Activated T-cell treated with anti-CD3 and anti-CD28 coated beads, Interleukin-2, amount 50 U/mL, for 1 hour (primary cell): ENCODE measurements around the gene ISCA1.
"Not testable (repeated sequence)": the region's sequence is repeated elsewhere in the genome, so short reads cannot be mapped to it uniquely, and the experiment has no call there.

ENCODE experiments used
- DNase-seq: peaks from one replicate; pipeline ENCODE4 v3.0.0-alpha.2; 2020

The ISCA1 gene

DNA sequence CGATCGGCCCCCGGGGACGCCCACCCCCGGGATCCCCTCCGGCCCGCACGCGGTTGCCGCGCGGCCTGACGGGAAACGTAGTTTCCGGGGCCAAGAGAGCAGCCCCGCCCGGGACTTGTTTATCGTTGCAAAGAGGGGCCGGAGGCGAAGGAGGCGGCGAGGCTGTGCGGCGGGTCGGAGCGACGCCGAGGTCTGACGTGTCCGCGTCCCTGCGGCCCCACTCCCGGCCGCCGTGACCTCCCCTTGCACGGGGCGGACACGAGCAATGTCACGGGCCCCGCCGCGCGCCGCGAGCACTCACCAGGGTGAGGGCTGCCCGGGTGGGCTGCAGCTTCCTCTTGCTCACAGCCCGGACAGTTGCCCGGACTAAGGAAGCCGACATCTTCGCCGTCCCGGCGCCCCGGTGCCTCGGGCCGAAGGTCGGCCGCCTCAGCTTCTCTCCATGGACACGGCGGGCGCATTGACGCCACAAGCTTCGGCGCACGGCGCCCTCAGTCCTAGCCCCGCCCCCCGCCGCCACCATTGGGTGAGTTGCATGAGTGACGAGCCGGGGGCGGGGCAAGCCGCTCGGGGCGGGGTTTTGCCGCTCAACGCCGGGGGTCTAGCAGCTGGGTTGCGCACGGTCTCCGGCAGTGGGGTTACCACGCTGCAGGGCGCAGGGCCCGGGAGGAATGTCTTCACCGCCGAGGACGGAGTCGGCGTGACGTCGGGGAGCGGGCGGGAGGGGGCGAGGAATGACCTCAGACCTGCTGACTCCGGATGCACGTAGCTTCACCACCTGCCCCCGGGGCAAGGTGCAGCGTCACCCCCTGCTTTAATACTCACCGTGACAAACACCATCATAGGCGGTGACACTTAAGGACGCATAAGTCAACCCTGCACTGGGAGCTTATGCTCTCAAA, at the start of gene ISCA1:
Gene ISCA1, minus strand, starts transcription at position 462 of the 902 bp plus-strand sequence. Its CDS starts 80 bp downstream, at position 382.
- peak; percentile 100 for DNase-seq

DNA sequence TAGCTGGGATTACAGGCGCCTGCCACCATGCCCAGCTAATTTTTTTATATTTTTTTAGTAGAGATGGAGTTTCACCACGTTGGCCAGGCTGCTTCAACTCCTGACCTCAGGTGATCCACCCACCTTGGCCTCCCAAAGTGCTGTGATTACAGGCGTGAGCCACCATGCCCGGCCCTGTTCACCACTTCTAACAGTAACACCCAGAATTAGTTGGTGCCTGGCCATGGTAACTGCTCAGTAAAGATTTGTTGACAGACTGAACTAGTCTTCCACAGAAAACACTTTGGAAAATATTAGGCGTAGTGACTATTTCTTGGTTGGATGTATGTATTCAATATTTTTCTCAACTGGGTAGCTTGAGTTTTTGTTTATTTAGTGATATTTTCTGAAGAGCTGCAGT, 47.8 kb upstream of the ISCA1 start:
- no peak for DNase-seq

DNA sequence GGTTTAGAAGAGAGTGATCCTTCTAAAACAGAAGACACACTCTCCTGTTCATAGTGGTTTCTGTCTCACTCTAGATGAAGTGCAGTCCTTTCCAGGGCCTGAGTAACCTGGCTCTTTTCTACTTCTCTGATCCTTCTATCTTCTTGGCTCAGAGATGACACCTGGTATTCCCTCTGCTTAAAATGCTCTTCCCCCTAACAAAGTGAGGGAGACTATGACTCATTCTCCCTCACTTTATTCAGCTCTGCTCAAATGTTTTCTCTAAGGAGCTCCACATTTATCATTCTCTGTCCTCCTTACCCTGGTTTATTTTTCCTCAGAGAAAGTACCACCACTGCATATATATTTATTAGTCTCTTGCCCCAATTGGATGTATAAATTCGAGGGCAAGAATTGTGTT, 47.3 kb upstream of the ISCA1 start:
- no peak for DNase-seq

DNA sequence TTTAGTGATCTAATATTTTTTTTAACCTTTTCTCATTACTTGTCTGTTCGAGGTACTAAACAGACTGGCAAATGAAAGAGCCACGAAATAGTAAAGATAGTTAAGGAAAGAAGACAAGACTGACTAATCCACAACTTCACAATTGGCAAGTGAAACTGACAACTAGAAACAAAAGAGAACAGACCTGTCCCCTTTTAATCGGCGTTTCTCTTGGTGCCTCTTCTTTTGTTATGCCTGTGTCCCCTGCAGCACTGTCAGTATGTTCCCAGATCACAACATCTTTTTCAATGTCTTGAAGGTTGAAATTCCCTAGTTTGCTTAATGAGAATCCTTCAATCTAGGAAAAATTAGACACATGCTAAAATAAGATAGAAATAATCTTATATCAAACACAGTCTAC, 45.8 kb upstream of the ISCA1 start:
- DNase-seq, result no peak

DNA sequence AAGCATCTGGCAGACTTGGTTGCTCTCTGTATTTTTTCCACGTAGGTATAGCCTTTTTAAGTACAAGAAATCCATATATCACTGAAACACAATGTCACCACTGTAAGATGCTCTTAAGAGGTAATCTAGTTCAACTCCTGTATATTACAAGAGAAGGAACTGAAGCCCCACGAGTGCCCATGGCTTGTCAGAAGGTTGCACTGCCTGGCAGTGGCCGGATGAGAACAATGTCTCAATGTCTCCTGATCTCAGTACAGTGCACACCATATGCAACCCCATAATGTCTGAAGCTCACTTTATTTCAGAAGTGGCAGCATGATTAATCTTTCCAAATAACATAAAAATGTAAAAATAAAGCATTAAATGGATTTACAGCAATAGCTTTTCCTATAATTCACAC, 44.2 kb upstream of the ISCA1 start:
- DNase-seq, result no peak

DNA sequence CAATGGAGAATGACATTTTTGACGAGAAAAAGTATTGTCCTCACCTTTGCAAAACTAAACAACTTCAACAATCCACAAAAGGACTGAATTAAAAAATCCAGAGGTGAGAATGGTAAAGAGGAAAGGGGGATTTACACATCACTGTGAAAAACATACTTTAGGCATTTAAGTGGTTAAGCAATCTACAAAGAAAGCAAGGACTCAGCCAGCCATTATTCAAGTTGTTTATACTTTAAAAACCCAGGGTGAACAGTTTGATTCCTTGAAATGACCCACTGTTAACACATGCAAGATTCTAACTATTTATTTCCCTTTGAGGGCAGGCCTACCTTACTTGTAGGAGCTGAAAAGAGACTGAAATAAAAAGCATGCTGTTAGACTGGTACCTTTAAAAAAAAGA, 42.6 kb upstream of the ISCA1 start:
- no peak for DNase-seq

DNA sequence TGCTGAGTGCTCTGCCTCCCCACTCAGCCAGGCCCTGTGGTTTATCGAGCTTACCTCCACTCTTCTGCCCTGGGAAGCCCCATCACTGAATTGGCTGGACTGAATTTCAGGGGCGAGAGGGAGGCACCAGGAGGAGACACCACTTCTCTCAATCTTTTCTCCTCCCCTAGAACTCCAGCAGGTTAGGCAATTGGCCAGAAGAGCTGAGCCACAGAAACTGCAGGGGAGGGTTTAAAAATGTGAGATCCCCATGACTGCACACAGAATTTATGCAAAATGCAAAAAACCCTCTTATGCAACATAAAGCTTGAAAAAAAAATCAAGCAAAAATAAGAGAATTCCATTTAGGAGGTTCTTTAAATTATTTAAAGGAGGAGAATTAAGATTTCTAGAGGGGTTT, 42.0 kb upstream of the ISCA1 start:
- no peak for DNase-seq

DNA sequence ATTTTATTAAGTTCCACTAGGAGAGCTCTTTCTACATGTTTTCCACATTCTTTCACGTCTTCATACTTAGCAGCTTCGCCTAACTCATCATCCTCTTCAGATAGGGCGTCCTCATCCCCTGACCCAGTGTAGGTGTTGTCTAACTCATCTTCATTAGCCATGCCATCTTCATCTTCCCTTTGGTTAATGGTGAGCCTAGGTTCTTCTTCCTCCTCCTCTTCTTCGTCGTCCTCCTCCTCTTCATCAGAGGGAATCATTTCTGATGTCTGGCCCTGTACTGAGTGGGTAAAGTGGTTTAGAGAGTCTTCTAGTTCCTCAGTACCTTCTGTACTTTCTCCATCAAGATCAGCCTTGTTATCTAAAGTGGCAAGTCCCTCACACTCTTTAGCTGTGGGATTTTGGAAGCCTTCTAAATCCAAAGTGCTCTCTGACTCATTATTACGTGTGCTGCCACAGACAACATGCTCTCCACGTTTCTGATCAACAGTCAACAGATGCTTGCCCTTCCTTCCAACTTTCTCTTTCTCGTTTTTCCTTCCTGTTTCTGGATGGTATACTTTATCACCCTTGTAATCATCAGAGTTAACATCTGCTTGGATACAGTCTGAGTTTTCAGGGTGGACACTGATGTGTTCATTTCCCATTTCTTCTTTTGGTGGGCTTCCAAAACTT, 40.8 kb upstream of the ISCA1 start:
- DNase-seq, result no peak

DNA sequence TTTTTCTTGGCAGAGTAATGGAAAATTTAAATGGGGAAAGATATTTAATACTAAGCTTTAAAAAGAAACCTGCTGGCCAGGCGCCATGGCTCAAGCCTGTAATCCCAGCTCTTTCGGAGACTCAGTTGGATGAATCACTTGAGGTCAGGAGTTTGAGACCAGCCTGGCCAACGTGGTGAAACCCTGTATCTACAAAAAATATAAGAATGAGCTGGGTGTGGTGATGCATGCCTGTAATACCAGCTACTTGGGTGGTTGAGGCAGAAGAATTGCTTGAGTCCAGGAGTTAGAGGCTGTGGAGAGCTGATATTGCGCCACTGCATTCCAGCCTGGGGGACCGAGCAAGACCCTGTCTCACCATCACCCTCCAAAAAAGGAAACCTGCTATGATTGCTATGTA, 39.0 kb upstream of the ISCA1 start:
- no peak for DNase-seq

DNA sequence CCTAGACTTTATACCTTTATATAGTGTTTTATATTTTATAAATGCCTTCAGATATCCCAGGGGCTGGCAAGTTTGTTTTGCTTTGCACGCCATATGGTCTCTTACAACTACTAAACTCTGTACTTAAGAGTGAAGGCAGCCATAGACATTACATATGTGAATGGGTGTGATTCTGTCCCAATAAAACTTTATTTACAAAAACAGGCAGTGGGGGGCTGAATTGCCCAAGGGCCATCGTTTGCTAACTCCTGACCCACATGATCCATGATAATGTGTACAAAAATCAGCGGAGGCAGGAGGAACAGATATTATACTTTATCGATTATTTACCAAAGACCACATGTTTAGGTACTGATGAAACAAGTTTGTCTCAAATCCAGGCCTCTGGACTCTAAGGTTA, 35.8 kb upstream of the ISCA1 start:
- DNase-seq, result no peak

DNA sequence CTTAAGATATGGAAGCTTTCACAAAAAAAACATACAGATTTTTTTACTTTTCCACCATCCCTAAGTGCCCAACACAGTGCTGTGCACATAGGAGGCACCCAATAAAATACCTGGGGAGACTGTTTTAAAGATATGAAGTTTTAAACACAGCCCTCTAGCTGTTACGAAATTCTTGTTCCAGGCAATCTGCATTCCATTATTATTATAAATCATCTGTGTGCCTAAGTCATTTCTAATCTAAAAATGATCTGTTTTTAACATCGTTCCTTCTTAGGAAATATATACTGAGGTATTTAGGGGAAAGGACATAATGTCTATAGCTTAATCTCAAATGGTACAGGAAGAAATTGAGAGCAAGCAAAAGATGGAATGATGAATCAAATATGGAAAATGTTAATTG, 32.7 kb upstream of the ISCA1 start:
- no peak for DNase-seq

DNA sequence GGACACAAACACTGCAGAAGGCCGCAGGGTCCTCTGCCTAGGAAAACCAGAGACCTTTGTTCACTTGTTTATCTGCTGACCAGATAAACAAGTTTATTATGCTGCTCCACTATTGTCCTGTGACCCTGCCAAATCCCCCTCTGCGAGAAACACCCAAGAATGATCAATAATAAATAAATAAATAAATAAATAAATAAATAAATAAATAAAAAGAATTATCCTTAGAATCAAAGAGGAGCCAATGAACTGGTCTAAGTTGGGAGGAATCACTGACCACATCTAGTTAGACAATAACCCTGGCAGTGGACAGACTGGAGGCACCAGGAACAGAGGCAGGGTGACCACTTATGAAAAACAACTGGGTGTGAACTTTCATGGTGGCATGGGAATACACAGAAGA, 30.6 kb upstream of the ISCA1 start:
- DNase-seq, result not testable (repeated sequence)

DNA sequence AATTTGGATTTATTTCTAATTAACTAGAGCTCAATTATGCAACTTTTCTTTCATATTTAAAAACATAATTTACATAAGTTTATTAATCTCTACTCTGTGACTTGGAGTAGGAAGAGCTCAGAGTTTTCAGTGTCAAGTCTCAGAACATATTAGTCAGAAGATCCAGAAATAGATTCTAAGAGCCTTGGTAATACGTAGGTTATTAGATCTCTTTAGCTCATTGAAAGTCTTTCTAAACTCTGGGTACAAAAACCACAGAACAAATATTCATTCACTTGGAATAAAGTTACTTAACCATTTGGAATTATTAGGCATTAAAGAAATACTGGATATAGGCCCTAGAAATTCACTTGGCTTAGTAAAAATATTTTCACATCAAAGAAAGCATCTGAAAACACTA, 26.3 kb upstream of the ISCA1 start:
- DNase-seq, result no peak

DNA sequence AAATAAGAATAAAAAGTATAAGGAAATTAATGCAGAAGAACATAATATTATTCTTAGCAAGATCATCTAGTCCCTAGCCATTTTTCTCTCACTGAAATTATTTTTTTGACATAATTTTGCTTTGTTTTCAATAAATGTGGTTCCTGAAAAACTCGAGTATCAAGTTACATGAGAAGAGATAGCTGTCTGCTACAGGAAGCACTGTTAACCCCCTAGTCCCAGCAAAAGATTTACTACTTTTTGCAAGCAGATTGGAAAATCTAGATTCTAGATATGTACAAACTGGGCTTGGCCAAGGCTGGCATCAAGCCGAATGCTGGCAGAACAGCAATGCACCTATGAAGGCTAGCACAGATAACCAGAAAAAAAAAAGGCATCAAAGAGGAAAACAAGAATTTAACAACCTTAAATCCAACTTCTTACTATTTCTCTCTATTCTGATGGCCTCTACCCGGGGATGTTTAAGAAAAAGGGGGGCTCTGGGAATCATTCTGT, 21.9 kb upstream of the ISCA1 start:
- DNase-seq, result no peak

DNA sequence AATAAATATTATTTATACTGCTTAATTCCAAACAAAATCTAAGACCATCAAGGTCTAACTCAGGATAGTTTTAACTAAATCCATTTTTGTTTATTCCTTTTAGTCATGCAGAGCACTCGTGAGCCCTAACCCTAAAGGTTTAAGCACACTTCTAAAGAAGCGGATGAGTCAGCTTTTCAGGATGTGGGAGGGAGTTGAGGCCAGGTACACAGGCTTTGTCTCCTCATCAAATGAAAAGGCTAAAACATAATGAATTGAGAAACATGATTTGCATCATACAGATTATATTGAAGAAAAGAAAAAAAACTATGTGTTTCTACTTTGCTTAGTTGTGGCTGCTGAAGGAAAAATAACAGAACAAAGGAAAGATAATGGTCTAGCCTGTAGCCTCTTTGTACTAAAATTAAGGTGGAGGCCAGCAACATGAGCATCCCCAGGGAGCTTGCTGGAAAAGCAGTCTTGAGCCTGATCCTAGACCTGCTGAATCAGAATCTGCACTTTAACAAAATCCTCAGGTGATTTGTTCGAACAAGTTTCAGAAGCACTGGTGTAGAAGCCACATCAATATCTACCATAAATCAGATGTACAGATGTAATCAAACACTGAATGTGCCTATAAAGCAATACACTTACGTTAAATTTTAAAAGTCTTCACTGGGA, 21.1 kb upstream of the ISCA1 start:
- DNase-seq, result no peak

DNA sequence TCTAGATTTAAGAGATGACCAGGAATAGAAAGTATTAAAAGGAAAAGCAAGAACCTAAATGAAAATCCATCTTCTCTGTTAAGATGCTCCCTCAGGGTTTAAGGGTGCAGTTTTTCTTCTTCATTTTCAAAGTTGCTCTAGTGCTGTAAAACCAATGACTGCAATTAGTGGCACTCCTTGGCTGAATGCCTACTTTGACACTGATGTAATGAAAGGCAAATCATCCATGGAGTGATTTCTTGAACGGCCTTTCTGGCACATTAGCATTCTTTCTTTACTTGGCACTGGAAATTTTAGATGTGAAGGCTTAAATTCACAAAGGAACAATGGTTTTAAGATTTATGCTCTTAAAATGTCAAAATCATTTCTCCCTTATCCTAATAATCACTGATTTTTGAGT, 19.3 kb upstream of the ISCA1 start:
- DNase-seq, result no peak

DNA sequence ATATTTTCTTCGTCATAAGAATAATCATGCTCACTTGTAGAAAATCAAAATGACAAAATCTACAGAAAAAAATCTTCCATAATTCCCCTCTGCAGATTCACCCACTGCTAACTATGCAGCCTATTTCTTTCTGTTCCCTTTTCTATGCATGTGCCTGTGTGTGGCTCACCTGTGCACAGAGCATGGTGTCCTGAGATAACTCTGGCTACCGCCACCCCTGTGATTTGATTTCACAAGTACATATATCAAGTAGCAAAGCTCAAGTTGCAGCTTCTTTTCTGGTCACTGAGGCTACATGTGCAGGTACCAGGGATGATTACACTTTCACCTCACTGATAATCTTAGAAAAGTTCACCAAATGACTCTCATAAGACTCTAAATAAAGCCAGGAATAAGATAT, 18.4 kb upstream of the ISCA1 start:
- no peak for DNase-seq

DNA sequence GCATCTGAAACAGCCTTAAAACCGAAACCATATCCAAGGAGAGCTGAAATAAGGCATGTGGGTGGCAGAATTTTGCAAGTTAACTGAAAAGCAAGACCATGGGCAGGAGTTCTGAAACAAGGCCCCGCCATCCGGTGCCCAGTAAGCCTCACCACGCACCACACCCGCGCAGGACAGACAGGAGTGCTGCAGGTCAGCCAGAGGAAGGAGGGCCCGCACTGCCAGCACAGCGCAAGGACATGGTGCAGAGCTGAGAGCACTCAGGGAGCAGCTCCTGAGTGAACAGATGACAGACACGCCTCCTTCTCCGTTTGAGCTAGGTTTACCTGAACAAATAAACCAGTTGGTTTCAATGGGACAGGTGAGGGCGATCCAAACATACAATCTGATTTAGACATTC, 16.5 kb upstream of the ISCA1 start:
- DNase-seq, result no peak

DNA sequence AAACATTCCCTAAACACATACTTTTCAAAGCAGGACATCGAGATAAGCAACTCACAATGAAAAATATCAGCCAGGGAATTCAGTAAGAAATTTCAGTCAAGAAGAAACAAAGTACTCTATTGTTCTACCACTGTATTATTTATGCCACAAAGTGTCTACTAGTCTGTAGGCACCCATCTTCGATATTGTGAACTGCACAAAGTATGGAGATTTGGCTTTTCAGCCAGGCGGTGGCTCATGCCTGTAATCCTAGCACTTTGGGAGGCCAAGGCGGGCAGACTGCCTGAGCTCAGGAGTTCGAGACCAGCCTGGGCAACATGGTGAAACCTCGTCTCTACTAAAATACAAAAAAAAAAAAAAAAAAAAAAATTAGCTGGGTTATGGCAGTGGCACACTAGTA, 8.0 kb upstream of the ISCA1 start:
- not testable (repeated sequence) for DNase-seq

DNA sequence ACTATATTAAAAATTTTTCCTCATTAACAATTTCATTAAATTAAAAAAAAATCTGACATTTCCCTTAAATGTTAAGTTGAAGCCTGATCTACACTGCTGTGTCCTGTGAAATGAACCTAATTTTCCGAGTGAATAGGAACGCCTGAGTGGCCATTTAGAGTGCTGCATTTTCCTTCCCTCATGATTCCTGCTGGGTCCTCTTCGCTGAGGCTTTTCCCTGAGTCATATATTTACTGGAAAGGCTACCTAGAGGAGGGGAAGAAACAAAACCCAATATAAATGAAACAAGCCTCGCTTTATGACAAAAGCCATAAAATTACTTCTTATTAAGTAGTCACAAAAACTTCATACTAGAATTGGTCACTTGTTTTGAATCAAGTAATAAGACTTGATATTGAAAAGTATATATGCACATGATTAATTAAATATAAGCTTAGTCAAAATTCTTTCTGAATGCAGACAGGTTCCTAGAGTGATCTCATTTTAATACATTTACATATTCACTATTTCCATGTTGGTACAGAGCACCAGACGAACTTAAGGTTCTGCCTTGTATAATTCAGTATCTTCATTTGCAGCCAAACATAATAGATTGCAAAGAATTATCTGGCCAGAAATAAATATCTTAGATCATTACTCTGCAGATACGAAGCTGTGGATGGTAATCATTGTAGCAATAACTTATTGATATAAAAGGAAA, 6.3 kb upstream of the ISCA1 start:
- DNase-seq, result no peak

DNA sequence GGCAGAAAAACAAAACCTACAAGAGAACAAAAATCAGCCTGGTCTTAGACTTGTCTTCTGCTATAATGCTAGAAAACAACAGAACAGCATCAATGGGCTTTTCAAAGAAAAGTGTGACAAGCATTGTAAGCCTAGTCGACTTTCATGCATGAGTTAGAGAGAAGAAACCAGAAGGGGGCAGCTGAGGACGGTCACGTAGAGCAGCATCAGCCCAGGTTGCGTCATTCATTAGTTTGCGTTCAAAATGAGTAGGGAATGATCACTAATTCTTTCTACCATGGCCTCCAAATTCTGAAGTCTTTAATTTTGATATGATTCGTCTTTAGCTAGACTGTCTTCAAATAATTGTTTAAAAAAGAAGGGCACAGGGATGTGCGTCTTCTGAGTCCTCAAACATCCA, 4.7 kb upstream of the ISCA1 start:
- DNase-seq, result no peak

DNA sequence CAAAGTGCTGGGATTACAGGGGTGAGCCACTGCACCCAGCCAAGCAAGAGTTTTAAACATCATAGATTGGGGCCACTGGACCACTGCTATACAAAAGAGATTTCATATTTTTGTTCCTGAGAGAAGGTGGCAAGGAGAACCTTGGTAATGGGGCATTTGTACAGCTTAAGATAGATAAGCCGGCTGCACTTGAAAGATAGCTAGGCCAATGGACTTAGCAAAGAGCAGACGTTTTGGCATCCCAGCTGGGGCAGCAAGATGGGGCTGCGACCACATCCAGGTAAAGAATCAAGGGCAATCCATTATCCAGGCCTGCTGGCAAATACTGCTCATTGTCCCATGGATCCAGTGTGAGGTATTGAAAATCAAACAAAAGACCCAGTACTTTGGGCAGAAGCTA, 3.9 kb upstream of the ISCA1 start:
- no peak for DNase-seq

DNA sequence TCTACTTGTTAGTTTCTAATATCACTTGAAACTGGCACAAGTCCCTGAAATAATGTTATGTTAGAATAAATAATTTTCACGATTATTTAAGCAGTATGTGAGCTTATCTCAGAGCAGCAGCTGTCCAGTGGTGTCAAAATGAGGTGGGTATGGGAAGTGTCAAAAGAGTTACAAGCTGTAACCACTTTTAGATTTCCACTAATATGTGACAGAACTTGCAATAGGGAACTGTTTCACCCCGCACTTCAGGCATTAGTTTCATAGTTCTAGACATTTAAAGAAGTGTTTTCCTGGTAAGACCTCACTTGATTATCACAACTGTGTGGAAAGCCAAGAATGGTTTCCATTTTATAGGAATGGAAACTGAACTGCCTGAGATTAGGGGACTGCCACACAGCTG, 2.9 kb upstream of the ISCA1 start:
- no peak for DNase-seq
